ENCODE measurements around the gene ELMOD3.

GRCh38 chr2:85400023-85400422 lies 45.5 kb downstream of the ELMOD3 start:
- no peak for TF ChIP-seq CTCF (IDR thresholded peaks at IDR 0.05; ENCODE audit: low read depth, low read length)
- no peak for TF ChIP-seq EZH2phosphoT487 (IDR thresholded peaks at IDR 0.05; ENCODE audit: low read depth)

All from OCI-LY3 (cell line).